Upper lobe of left lung (tissue), 4 donors: ENCODE results near the gene MDC1.

ENCODE experiments used
- EP300 ChIP-seq, 4 donors: sonication (generic); formaldehyde crosslinking; IDR thresholded peaks; one replicate each; pipeline ENCODE4 v1.5.1; 2017; ENCODE audit warnings: antibody characterized with exemption in 4 of 4, control low read depth in 2 of 4
- POLR2A ChIP-seq, 4 donors: fragments of 450-650 bp; IDR thresholded peaks; one replicate each; pipeline ENCODE4 v1.5.1; 2016 to 2017; ENCODE audit warnings: antibody characterized with exemption in 4 of 4, mild to moderate bottlenecking in 2 of 4
- POLR2AphosphoS5 ChIP-seq, 2 donors: sonication (generic); formaldehyde crosslinking; IDR thresholded peaks; one replicate each; pipeline ENCODE4 v1.5.1; 2017; ENCODE audit warnings: antibody characterized with exemption in 2 of 2
- TF ChIP-seq, protein P1 (sequence below), 6 experiments: fragments of 450-650 bp in 4 of 6; fragments of 200-600 bp in 2 of 6; sonication (generic) in 2 of 6; IDR thresholded peaks; one replicate each; pipeline ENCODE4 v1.5.1; 2016 to 2019; ENCODE audit warnings: antibody characterized with exemption in 6 of 6

DNA sequence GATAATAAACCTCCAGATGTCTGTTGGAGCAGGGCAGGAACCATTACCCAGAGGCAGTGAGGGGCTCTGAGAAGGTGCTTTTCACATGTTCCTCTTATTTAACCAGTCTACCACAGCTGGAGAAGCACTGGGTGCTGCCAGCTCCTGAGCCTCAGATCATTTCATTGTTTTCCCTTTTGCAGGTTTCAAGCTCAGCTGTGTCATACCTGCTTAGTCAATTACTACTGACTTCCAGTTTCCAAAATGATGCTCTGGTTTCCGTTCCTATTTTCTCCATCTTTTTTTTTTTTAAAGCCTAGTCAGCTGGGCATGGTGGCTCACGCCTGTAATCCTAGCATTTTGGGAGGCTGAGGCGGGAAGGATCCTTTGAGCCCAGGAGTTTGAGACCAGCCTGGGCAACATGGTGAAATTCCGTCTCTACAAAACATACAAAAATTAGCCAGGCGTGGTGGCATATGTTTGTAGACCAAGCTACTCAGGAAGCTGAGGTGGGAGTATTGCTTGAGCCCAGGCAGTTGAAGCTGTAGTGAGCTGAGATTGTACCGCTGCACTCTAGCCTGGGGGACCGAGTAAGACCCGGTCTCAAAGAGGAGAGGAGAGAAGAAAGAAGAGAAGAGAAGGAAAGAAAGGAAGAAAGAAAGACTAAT, 18.7 kb upstream of the MDC1 start:
- TF ChIP-seq, protein P1, sequence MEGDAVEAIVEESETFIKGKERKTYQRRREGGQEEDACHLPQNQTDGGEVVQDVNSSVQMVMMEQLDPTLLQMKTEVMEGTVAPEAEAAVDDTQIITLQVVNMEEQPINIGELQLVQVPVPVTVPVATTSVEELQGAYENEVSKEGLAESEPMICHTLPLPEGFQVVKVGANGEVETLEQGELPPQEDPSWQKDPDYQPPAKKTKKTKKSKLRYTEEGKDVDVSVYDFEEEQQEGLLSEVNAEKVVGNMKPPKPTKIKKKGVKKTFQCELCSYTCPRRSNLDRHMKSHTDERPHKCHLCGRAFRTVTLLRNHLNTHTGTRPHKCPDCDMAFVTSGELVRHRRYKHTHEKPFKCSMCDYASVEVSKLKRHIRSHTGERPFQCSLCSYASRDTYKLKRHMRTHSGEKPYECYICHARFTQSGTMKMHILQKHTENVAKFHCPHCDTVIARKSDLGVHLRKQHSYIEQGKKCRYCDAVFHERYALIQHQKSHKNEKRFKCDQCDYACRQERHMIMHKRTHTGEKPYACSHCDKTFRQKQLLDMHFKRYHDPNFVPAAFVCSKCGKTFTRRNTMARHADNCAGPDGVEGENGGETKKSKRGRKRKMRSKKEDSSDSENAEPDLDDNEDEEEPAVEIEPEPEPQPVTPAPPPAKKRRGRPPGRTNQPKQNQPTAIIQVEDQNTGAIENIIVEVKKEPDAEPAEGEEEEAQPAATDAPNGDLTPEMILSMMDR (IDR thresholded peaks at IDR 0.05) = no peak
- TF ChIP-seq POLR2A (IDR thresholded peaks at IDR 0.05) (no peak), POLR2AphosphoS5 (IDR thresholded peaks at IDR 0.05) (no peak), EP300 (IDR thresholded peaks at IDR 0.05) (no peak)
